HTR-8/SVneo (cell line): ENCODE results near the gene GTF3C5.
"Not testable (repeated sequence)": the region's sequence is repeated elsewhere in the genome, so short reads cannot be mapped to it uniquely, and the experiment has no call there.

Experiments
- DNase-seq: peaks from one replicate; pipeline ENCODE4 v3.0.0; 2011; ENCODE audit warnings: low spot score, mixed read lengths; ENCODE audit not compliant: insufficient read length
- FAIRE-seq: peaks from 2 replicates; lab custom pipeline; 2011; peaks lifted over from hg19 to GRCh38; lab: Jason Lieb, UNC

Gene GTF3C5

DNA sequence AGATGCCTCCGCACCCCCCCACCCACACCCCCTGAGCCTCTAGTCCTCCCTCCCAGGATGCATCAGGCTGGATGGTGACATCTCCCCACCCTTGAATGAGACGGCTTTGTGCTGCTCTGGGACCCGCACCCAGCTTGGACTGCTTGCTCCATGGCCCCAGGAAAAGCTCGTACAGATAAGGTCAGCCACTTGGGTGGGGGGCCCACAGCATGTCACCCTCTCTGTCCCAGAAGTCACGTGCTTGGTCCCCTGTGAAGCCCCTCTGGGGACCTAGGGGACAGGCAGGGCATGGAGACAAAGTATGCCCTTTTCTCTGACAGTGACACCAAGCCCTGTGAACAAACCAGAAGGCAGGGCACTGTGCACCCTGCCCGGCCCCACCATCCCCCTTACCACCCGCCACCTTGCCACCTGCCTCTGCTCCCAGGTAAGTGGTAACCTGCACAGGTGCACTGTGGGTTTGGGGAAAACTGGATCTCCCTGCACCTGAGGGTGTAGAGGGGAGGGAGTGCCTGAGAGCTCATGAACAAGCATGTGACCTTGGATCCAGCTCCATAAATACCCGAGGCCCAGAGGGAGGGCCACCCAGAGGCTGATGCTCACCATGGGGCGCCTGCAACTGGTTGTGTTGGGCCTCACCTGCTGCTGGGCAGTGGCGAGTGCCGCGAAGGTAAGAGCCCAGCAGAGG, 51.3 kb downstream of the GTF3C5 start:
- FAIRE-seq, DNase-seq: not testable (repeated sequence)

DNA sequence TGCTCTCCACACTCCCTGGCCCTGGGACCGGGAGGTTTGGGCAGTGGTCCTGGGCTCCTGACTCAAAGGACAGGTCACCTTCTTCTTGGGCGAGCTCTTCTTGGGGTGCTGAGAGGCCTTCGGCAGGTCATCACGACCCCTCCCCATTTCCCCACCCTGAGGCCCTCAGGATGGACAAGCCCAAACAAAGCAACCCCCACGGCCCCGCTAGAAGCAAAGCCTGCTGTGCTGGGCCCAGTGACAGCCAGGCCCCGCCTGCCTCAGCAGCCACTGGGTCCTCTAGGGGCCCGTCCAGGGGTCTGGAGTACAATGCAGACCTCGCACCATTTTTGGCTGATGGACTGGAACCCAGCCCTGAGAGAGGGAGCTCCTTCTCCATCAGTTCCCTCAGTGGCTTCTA, 52.9 kb downstream of the GTF3C5 start:
- FAIRE-seq, DNase-seq: not testable (repeated sequence)

DNA sequence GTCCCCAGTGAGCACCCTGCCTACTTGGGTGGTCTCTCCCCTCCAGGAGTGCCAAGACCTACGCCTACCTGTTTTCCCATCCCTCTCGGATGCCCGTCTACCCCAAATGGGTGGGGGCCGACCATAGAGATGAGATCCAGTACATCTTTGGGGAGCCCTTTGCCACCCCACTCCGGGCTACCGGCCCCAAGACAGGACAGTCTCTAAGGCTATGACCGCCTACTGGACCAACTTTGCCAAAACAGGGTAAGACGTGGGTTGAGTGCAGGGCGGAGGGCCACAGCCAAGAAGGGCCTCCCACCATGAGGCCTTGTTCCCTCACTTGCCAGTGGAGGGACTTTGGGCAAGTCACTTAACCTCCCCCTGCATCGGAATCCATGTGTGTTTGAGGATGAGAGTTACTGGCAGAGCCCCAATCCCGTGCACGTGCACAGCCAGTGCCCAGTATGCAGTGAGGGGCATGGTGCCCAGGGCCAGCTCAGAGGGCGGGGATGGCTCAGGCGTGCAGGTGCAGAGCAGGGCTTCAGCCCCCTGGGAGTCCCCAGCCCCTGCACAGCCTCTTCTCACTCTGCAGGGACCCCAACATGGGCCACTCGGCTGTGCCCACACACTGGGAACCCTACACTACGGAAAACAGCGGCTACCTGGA, 55.5 kb downstream of the GTF3C5 start:
- not testable (repeated sequence) for DNase-seq, FAIRE-seq

DNA sequence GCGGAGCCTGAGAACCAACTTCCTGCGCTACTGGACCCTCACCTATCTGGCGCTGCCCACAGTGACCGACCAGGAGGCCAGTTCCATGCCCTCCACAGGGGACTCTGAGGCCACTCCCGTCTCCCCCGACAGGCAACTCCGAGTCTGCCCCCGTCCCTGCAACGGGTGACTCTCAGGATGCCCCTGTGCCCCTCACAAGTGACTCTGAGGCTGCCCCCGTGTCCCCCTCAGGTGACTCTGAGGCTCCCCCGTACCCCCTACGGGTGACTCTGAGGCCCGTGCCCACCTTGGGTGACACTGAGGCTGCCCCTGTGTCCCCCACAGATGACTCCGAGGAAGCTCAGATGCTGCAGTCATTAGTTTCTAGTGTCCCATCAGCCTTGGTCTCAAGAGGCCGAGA, 56.1 kb downstream of the GTF3C5 start:
- no peak for DNase-seq
- no peak for FAIRE-seq

DNA sequence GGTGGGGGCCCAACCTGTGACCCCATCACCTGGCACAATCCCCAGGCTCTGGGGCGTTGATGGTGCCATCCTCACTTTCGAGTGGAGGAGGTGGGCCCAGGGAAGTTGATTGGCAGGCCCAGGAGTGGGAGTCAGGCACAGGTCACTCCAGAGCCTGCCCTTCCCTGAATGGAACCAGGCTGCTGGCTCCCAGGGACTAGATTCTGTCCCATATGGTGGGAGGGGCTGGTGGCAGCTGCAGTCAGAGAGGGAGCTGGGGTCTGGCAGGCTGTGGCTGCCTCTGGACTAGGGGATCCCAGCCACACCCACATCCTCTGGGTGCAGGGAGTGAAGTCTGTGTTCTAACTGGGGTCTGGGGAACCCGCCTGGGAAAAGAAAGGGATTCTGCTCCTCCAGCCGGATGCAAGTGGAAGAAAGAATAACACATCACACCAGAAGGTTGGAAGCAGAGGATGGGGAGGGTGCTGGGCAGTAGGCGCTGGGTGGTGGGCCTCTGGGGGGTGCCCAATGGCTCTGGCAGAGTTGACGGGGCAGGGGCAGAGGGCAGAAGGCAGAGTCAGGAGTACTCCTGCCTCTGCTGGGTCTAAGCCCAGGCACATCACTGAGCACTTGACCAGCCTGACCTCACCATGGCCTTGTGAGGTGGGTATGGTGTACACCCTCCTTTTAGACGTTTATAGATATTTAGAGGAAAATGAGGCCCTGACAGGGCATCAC, 56.8 kb downstream of the GTF3C5 start:
- FAIRE-seq = no peak
- DNase-seq = no peak

DNA sequence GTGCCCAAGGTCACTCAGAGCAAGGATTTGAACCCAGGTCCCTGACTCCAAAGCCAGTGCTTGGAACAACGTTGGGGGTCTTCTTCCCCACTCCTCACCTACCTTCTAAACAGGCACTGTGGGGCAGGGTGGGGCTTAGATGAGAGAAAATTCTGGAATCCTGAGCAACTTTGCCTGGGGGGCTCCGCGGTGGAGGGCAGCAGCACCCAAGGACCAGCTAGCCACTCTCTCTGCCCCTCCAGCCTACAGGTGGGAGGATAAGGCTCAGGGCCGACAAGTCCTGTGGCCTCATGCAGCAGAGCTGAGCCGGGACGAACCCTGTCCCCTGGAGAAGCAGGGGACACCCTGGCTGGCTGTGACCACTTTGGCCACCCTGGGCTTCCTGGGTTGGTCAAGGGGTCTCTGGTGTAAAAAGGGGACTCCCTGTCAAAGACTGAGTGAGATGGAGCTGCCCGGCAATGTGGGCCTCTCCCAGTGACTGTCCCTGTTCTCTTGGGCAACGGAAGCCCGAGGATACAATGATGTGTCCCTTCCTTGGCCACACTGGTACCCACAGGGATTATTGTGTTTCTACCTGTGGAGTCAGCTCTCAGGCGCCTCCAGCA, 57.5 kb downstream of the GTF3C5 start:
- DNase-seq = no peak
- FAIRE-seq = no peak

DNA sequence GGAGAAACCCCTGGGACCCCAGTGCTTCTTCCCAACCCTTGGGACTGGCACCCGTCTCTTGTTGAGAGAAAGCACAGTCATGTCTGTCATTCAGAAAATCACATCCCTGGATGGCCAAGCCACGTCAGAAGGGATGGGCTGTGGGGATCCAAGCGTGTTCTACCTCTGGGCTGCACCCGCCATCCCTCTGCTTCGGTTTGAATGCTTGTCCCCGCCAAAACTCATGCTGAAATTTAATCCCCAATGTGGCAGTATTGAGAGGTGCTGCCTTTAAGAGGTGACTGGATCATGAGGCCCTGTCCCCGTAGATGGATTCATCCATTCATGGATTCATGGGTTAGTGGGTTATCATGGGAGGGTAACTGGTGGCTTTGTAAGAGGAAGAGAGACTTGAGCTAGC, 58.0 kb downstream of the GTF3C5 start:
- FAIRE-seq (no peak), DNase-seq (no peak)

DNA sequence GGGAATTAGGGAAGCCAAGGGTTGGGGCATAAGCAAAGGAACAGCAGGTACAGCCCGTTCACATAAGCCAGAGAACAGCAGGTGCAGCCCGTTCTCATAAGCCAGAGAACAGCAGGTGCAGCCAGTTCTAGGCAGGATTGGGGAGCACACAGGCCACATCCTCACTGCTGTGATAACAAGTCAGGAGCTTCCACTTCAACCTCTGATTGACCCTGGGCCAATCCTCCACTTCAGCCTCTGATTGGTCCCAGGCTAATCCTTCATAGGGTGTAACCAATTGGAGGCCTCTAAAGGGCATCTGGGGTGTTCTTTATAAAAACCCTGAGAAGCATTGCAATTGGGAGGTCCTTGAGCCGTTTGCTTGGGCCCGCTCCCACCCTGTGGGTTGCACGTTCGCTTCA, 58.5 kb downstream of the GTF3C5 start:
- no peak for FAIRE-seq
- no peak for DNase-seq

DNA sequence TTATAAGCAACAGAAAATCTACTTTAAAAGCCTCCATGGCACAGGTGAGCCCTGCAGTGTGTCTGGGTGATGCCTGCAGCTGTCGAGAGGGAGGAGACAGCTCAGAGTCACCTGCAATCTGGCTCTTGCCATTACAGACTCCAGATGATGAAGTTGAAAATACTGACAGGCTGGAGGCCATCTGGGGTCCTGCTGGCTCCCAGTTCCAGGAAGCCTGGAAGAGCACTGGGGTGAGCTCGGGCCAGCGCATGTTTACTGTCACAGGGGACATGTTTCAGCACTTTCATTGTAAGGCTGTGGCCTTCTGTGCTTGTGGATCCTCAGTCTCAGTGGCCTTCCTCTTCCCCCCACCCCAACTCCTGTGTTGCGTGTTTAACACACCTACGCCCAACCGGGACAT, 59.4 kb downstream of the GTF3C5 start:
- FAIRE-seq (no peak), DNase-seq (no peak)

DNA sequence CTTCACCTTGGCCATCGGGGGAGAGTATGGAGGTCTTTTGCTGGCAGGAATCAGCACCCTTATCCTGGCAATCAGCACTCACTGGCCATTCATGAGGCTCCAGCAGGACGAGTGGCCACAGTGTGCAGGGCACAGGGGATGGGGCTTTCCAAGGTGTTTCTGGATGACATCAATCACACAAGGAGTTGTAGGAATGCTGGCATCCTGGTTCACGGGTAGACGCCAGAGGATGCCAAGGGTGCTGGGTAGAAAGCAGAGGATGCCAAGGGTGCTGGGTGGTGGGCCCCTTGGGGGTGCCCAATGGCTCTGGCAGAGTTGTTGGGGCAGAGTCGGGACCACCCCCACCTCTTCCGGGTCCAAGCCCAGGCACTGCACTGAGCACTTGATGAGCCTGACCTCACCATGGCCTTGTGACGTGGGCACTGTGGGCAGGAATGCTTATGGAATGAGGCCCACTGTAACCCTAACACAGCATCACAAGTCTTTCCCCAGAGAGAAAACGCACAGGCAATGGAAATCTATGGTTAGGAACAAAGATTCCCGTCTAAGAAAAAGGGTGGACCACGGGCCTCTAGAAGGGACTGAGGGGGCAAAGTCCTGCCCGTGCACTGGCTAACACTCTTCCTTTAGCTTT, 60.1 kb downstream of the GTF3C5 start:
- DNase-seq = no peak
- no peak for FAIRE-seq

DNA sequence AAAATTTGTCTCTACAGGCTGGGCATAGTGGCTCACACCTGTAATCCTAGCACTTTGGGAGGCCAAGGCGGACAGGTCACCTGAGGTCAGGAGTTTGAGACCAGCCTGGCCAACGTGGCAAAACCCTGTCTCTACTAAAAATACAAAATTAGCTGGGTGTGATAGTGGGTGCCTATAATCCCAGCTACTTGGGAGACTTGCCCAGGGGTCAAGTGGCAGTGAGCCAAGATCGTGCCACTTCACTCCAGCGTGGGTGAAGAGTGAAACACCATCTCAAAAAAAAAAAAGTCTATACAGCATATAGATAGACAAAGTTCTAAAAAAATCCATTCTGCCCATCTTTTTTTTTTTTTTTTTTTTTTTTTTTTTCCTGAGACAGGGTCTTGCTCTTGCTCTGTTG, 63.6 kb downstream of the GTF3C5 start:
- FAIRE-seq, DNase-seq: not testable (repeated sequence)

DNA sequence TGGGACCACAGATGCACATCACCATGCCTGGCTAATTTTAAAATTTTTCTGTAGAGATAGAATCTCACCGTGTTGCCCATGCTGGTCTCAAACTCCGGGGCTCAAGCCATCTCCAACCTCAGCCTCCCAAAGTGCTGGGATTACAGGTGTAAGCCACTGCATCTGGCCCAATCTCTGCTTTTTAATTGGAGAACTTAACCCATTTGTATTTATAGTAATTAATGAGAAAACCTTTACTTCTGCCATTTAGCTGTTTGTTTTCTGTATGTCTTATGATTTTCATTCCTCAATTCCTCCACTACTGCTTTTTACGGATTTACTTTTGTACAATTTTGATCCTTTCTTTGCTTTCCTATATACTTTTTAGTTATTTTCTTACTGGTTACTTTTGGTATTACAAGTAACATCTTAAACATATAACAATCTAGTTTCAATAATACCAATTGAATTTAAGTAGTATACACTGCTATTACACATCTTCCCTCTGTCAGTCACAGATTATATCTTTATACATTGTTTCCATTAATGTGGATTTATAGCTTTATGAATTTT, 64.1 kb downstream of the GTF3C5 start:
- FAIRE-seq (no peak), DNase-seq (no peak)

DNA sequence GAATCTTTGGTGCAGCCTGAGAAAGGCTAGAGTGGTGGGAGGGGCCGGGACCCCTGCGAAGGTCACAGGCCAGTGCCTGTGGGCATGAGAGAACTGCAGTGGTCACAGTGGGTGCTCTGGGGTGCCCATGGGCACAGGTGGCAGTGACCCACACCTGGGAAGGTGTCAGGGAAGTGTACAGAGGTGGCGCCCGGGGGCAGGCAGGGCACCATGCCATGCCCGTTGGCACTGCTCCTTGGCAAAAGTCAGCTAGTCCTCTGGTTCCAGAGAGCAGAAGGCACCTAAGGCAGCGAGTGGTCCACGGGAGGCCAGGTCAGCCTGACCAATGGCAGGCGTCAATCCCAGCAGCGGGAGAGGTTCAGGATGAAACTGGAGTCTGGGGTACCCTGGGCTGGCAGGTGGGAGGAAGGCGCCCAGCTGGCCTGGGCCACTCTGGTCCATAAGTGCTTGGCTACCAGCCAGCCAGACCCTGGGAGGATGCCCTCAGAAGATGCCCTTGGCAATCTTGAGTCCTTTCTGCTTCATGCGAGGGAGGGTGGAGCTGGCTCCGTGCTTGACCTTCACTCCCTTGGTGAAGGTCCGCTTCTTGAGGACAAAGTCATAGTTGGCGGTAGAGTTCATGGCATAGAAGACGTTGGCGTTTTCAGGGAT, 67.4 kb downstream of the GTF3C5 start:
- no peak for FAIRE-seq

DNA sequence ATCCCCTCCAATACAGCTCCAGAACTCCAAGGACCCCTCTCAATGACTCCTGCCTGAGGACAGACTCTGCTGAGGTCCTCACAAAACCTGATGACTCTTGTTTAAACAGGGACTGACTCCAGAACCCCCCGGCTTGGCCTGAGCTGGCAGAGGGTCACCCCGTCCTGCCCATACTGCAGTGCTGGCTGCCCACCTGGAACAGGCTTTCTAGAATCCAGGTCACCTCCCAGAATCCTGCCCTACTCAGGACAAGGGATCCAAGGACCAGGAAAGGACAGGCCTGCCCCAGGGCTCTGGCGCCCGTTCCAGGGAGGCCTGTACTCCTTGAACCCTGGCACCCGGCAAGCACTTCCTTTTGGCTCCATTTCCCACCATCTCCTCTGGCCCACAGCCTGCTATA, 68.1 kb downstream of the GTF3C5 start:
- FAIRE-seq = no peak
- no peak for DNase-seq

More for the DNA sequence above, 67.4 kb downstream of the GTF3C5 start:
- no peak for DNase-seq

DNA sequence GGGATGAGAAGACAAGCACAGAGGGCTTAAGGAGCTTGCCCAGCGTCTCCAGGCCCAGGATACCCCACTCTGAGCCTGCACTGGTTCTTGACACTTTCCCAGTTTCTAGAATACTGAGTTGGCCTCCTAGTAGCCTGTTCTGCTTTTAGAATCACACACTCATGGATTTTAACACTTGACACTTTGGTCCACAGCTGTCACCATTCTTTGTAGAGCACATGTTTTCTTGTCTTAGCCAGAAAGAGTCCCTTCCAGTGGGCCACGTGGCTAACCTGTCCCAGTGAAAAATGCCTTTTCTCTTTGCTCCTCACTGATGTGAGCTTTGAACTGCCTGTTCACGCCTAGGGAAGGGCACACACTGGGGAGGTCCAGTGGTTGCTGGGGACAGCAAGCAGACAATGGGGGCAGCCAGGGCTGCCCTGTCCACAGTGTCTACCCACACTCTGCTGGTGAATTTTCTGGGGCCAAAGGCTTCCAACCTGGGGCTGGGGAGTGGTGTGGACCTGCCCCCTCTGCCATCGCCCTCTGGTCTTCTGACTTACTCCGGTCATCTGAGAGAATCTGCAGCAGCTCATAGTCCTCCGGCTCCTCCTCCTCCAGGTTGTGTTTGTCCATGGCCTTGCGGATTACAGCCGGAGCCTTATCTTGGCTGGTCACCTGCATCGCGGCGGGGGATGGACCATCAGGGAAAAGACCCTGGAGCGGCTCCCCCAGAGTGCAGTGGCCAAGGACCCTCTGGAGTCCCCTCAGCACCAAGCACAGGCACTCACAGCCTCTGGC, 69.1 kb downstream of the GTF3C5 start:
- DNase-seq (no peak), FAIRE-seq (no peak)

DNA sequence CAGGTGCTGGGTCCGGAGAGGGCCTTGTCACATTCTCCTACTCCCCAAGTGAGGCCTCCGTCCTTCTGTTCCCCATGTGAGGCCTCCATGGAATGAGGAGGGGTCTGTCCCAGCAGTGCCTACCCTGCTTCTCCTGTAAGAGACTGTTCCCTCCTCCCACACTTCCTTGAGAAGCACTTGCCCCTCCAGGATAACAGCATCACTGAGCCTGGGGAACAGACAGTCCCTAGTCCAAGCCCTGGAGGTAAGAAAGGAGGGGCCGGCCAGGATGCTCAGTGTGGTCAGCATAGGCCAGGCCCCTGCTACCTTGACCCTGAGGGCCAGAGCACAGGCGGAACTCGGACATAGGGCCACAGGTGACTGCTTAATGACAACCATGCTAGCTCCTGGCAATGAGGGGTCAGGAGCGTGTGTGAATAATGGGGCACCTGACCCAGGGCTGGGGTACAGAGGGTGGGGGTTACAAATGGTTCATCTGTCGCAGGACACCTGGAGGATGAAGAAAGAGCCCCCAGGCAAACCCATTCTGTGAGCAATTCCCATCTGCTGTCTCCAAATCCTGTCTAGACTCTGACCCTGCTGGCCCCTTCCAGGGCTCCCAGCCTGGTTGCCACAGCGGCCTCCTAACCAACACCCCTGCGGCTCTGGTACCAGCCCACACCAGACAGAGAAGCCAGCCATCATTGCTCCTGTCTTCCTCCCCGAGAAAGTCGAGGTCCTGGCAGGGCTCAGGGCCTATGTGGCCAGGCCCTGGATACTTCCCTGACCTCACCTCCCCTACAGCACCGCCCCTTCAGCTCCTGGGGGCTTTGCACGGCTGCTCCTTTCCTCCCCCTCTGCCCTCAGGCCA, 69.9 kb downstream of the GTF3C5 start:
- no peak for FAIRE-seq
- no peak for DNase-seq

DNA sequence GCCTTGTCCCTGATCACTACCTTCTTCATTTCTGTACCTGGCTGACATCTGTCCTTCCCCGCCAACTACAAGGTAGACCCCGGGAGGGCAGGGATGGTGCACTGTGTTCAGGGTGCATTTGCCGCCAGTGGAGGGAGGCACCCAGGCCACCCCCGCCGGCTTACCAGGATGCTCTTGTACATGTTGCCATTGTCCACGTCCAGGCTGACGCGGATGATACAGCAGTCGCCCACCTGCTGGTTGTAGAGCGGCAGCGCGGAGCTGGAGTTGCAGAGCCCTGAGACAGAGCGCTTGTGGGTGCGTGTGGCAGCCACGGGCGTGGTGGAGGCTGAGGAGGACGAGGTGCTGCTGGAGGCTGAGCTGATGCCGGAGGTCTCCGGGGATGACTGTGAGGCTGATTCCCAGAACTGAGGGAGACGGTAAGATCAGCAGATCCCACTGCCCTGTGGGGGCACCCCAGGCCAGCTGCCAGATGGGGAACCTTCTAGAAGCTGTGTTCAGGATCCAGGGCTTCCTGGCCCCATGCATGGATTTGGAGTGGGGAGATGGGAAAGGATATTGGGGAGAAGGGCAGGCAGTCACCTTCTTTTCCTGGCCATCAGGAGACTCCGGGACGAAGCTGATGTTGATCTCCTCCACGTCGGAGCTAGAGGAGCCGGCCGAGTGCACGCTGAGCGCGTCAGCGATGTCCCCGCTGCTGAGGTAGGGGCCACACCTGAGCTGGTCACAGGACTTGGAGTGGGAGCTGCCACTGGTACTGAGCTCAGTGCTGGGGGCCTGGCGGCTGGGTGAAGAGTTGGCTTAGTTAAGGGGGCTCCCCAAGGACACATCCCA, 70.8 kb downstream of the GTF3C5 start:
- no peak for FAIRE-seq

More for the DNA sequence above, 70.8 kb downstream of the GTF3C5 start:
- no peak for DNase-seq
